ENCODE results near the gene COL5A3. TPM values are rescaled to one million over a fixed set of nuclear protein-coding genes. Genes with fewer than 3 reads are reported as not detected.
A peak's percentile ranks its signal among the peaks of the same experiment; 100 is the strongest.

The COL5A3 gene
- polyA plus RNA-seq, 2 of the 4 experiments (the other 2 are of a cell fraction) = 0.12 to 0.36 TPM

DNA sequence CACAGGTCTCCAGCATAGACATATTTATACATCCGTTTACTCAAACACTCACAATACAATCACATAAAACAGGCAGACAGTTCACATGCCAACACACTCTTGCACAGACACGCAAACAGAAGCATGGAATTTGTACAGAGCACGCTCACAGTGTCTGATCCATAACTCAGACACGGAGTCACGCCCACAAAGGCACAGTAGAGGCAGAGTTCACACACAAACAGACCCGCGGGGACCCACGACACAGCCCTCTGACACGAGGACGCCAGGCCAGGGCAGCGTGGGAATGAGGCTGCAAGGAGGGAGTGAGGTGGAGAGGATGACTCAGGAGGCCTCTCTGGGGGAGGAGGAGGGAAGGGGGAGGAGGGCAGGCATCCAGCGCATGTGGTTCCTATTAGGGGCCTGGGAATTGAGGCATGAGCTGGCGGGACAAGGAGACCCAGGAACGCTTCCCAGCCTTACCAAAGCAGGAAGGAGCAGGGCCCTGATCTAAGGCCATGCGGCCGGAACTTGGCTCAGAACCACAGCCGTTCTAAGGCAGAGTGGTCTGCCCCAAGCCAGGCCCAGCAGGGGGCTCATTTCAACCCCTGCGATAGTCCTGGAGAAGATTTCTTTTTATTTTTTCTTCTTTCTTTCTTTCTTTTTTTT is 64.9 kb downstream of the COL5A3 start:
- H3K4me3 ChIP-seq = no peak overlapping the region
- H3K4me1 ChIP-seq = peaks cover 7% of the 10 kb centered on the region; the same call in 2 of the 3 replicates
- peak; percentile 70 to 87 for ATAC-seq
- FAIRE-seq = no peak
- TF ChIP-seq, protein P1, sequence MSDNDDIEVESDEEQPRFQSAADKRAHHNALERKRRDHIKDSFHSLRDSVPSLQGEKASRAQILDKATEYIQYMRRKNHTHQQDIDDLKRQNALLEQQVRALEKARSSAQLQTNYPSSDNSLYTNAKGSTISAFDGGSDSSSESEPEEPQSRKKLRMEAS (IDR thresholded peaks at IDR 0.05) = peak; percentile 13; the same call in 1 of the 2 replicates
- TF ChIP-seq, protein P2, sequence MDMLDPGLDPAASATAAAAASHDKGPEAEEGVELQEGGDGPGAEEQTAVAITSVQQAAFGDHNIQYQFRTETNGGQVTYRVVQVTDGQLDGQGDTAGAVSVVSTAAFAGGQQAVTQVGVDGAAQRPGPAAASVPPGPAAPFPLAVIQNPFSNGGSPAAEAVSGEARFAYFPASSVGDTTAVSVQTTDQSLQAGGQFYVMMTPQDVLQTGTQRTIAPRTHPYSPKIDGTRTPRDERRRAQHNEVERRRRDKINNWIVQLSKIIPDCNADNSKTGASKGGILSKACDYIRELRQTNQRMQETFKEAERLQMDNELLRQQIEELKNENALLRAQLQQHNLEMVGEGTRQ (IDR thresholded peaks at IDR 0.05) = no peak
- no peak for TF ChIP-seq RAD21 (conservative IDR thresholded peaks at IDR 0.05 in 1 of 2, IDR thresholded peaks at IDR 0.05 in 1 of 2)
- ChIA-PET CTCF (interaction anchor here (1.2 to 3.7 kb wide), 5 partner anchors 13 to 85 kb away, joined by 3 to 12 read pairs (median 5); no protein-coding TSS in a partner anchor), POLR2A (no interaction called here)
- H3K4me2 ChIP-seq = peak overlapping the region; percentile 43; the same call in 2 of the 3 replicates
- H3K9me3 ChIP-seq = peaks cover 12% of the 10 kb centered on the region; the same call in 2 of the 3 replicates
- peak overlapping the region in 1 of 2 experiments; percentile 59; a peak in 2 of 6 replicates for H3K27ac ChIP-seq
- WGBS (ENCODE audit: missing lambda C conversion rate) = 34% methylated on average over 18 of the region's 18 CpGs
- peak in 1 of 2 experiments; percentile 37 for DNase-seq (ENCODE audit: low read depth in 1 of 2, low spot score in 1 of 2)

DNA sequence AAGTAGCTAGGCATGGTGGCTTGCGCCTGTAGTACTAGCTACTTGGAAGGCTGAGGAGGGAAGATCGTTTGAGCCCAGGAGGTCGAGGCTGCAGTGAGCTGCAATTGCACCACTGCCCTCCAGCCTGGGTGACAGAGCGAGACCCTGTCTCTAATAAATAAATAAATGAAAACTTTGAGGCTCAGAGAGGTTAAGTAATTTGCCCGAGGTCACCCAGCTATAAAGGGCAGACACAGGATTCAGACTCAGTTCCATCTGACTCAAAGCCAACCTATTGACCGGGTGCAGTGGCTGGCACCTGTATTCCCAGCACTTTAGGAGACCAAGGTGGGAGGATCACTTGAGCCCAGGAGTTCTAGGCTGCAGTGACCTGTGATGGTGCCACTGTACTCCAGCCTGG is 66.6 kb downstream of the COL5A3 start:
- CTCF ChIA-PET = interaction anchor here (1.0 to 3.7 kb wide), 6 partner anchors 10 to 84 kb away, joined by 3 to 12 read pairs (median 7); no protein-coding TSS in a partner anchor
- FAIRE-seq (no peak), DNase-seq (ENCODE audit: low read depth in 1 of 2, low spot score in 1 of 2) (no peak), ATAC-seq (no peak)
- Histone ChIP-seq H3K4me3 (no peak overlapping the region), H3K27ac (no peak overlapping the region), H3K4me2 (no peak overlapping the region), H3K9me3 (peaks cover 12% of the 10 kb centered on the region; the same call in 2 of the 3 replicates), H3K4me1 (peaks cover 7% of the 10 kb centered on the region; the same call in 2 of the 3 replicates)
- POLR2A ChIA-PET = interaction anchor here (0.6 kb wide), 1 partner anchor 45 kb away, joined by 3 read pairs; no protein-coding TSS in a partner anchor
- TF ChIP-seq TP53 (CRISPR knock-in tag; IDR thresholded peaks at IDR 0.05) = no peak
- TF ChIP-seq, protein P3, sequence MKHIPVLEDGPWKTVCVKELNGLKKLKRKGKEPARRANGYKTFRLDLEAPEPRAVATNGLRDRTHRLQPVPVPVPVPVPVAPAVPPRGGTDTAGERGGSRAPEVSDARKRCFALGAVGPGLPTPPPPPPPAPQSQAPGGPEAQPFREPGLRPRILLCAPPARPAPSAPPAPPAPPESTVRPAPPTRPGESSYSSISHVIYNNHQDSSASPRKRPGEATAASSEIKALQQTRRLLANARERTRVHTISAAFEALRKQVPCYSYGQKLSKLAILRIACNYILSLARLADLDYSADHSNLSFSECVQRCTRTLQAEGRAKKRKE (CRISPR knock-in tag; IDR thresholded peaks at IDR 0.05; ENCODE audit: low read depth) = no peak
- TF ChIP-seq JUN (IDR thresholded peaks at IDR 0.05) = no peak
- no peak for TF ChIP-seq TFCP2L1 (CRISPR knock-in tag; IDR thresholded peaks at IDR 0.05)
- no peak for TF ChIP-seq JUNB (IDR thresholded peaks at IDR 0.05)
- no peak for TF ChIP-seq CHD4 (IDR thresholded peaks at IDR 0.05; ENCODE audit: borderline replicate concordance)
- no peak for TF ChIP-seq POLR2A (IDR thresholded peaks at IDR 0.05; ENCODE audit: low read length)
- no peak for TF ChIP-seq RCOR1 (IDR thresholded peaks at IDR 0.05; ENCODE audit: low read depth, low read length)
- TF ChIP-seq, protein P4, sequence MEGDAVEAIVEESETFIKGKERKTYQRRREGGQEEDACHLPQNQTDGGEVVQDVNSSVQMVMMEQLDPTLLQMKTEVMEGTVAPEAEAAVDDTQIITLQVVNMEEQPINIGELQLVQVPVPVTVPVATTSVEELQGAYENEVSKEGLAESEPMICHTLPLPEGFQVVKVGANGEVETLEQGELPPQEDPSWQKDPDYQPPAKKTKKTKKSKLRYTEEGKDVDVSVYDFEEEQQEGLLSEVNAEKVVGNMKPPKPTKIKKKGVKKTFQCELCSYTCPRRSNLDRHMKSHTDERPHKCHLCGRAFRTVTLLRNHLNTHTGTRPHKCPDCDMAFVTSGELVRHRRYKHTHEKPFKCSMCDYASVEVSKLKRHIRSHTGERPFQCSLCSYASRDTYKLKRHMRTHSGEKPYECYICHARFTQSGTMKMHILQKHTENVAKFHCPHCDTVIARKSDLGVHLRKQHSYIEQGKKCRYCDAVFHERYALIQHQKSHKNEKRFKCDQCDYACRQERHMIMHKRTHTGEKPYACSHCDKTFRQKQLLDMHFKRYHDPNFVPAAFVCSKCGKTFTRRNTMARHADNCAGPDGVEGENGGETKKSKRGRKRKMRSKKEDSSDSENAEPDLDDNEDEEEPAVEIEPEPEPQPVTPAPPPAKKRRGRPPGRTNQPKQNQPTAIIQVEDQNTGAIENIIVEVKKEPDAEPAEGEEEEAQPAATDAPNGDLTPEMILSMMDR (IDR thresholded peaks at IDR 0.05) = no peak
- no peak for TF ChIP-seq NR3C1 (IDR thresholded peaks at IDR 0.05)
- TF ChIP-seq, protein P5, sequence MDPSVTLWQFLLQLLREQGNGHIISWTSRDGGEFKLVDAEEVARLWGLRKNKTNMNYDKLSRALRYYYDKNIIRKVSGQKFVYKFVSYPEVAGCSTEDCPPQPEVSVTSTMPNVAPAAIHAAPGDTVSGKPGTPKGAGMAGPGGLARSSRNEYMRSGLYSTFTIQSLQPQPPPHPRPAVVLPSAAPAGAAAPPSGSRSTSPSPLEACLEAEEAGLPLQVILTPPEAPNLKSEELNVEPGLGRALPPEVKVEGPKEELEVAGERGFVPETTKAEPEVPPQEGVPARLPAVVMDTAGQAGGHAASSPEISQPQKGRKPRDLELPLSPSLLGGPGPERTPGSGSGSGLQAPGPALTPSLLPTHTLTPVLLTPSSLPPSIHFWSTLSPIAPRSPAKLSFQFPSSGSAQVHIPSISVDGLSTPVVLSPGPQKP (IDR thresholded peaks at IDR 0.05; ENCODE audit: low read depth, low read length) = no peak
- TF ChIP-seq CEBPB (IDR thresholded peaks at IDR 0.05) = no peak
- no peak for TF ChIP-seq MAFK (IDR thresholded peaks at IDR 0.05; ENCODE audit: partially characterized antibody)
- TF ChIP-seq, protein P6, sequence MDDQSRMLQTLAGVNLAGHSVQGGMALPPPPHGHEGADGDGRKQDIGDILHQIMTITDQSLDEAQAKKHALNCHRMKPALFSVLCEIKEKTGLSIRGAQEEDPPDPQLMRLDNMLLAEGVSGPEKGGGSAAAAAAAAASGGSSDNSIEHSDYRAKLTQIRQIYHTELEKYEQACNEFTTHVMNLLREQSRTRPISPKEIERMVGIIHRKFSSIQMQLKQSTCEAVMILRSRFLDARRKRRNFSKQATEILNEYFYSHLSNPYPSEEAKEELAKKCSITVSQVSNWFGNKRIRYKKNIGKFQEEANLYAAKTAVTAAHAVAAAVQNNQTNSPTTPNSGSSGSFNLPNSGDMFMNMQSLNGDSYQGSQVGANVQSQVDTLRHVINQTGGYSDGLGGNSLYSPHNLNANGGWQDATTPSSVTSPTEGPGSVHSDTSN (IDR thresholded peaks at IDR 0.05) = no peak
- TF ChIP-seq, protein P7, sequence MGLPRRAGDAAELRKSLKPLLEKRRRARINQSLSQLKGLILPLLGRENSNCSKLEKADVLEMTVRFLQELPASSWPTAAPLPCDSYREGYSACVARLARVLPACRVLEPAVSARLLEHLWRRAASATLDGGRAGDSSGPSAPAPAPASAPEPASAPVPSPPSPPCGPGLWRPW (IDR thresholded peaks at IDR 0.05) = no peak
- TF ChIP-seq FOSB (CRISPR knock-in tag; IDR thresholded peaks at IDR 0.05) = no peak
- TF ChIP-seq RNF2 (IDR thresholded peaks at IDR 0.05; ENCODE audit: borderline replicate concordance, low read depth) = no peak
- TF ChIP-seq KDM5A (IDR thresholded peaks at IDR 0.05) = no peak
- 37% methylated on average over 6 of the region's 6 CpGs for WGBS (ENCODE audit: missing lambda C conversion rate)
